ENCODE data around the gene PAH.

GRCh38 chr12:102946042-102946441 is 29.0 kb upstream of the PAH start:
- TF ChIP-seq CTCF (IDR thresholded peaks at IDR 0.05) (no peak), POLR2A (IDR thresholded peaks at IDR 0.05; ENCODE audit: low read length) (no peak), CBX2 (IDR thresholded peaks at IDR 0.05; ENCODE audit: borderline replicate concordance, low read depth) (no peak), JUN (IDR thresholded peaks at IDR 0.05) (no peak), MYC (IDR thresholded peaks at IDR 0.05; ENCODE audit: borderline replicate concordance, low read length) (no peak), ESRRA (IDR thresholded peaks at IDR 0.05; ENCODE audit: borderline replicate concordance, low read length) (no peak), FOSL2 (IDR thresholded peaks at IDR 0.05) (no peak), FOSL2 (CRISPR knock-in tag; IDR thresholded peaks at IDR 0.05) (no peak), ZFP36 (IDR thresholded peaks at IDR 0.05; ENCODE audit: borderline replicate concordance, partially characterized antibody) (no peak), CEBPB (IDR thresholded peaks at IDR 0.05) (no peak), ZC3H11A (IDR thresholded peaks at IDR 0.05) (no peak), EHMT2 (IDR thresholded peaks at IDR 0.05; ENCODE audit: low read depth) (no peak), KDM5A (IDR thresholded peaks at IDR 0.05) (no peak), MAX (IDR thresholded peaks at IDR 0.05) (no peak), PBX3 (IDR thresholded peaks at IDR 0.05) (no peak)
